GM19238 (cell line): ENCODE results near the gene MACROH2A2.

Experiments used
- DNase-seq: peaks from one replicate; pipeline ENCODE4 v3.0.0; 2011; ENCODE audit warnings: low spot score; ENCODE audit not compliant: insufficient read length

The MACROH2A2 gene

DNA sequence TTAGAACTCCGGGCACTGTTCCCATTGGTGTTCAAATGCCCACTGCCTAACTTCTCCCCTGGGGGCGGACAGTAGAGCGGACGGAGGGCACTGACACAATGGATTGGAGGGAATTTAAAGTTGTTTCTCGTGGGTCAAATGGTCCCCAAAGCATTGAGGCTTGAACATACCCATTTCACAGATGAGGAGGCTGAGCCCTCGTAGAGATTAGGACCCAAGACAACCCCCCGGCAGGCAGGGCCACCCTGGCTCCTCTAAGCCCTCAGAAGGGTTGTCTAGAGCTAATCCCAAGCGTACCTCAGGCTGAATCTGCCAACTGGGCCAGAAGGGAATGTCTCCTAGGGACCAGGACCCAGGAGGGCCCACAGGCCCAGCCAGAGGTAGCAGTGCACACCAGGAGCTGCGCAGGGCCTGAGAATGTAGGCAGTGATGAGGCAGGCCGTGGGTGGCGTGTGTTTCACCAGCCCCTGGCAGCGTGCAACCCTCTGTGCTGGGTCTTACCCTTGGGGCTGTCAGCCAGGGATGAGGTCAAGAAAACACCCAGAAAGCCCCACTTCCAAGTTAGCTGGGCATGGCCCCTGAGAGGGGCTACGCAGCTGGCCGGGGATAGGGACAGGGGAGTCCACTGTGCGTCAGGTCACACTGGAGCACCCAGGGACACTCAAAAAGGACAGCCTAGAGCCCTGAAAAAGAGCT lies 74.2 kb downstream of the MACROH2A2 start:
- DNase-seq, result no peak

DNA sequence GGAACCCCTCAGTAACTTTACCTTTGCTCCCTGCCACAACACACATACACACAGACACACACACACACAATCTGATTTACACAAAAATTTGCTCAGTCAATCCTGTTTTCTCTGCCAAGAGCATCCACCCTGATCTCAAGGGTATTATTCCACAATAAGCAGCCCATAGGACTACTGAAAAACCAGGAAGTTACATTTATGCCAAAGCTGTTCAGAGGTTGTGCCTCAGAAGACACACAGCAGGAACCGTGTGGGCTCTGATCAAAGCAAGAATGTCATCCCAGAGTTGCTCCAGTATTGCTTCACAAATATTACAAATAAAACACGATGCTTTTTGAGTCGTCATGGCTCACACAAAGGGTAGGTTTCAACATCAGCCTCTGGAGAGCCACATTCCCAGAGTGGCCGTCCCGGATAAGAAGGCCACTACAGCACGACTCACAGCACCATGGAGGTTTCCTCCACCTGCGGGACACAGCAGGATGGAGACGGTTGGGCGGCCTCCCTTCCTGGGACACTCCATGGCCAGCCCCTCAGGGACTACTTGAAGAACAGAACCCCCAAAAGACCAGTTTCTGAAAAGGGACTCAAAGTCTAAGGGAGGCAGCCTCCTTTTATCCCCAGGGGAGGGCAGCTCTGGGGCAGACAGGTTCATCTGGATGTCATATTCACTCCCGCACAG lies 78.4 kb downstream of the MACROH2A2 start:
- DNase-seq, result no peak

DNA sequence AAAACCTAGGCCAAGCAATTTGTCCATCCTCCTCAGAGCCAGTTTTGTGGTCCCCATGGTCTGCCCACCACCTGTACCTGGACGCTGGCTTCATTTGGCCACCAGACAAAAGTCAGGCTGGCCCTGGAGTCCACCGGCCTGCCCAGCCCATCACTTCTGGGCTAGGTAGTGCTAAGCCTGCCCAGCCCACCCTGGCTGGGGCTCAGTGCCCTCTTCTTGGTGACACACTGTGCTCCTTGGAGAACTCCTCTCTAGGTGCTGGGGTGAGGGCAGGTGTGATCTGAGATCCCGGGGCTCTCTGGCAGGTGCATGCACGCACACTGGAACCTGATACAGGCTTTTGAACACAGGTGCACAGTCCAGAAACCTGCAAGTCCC lies 78.9 kb downstream of the MACROH2A2 start:
- no peak for DNase-seq

DNA sequence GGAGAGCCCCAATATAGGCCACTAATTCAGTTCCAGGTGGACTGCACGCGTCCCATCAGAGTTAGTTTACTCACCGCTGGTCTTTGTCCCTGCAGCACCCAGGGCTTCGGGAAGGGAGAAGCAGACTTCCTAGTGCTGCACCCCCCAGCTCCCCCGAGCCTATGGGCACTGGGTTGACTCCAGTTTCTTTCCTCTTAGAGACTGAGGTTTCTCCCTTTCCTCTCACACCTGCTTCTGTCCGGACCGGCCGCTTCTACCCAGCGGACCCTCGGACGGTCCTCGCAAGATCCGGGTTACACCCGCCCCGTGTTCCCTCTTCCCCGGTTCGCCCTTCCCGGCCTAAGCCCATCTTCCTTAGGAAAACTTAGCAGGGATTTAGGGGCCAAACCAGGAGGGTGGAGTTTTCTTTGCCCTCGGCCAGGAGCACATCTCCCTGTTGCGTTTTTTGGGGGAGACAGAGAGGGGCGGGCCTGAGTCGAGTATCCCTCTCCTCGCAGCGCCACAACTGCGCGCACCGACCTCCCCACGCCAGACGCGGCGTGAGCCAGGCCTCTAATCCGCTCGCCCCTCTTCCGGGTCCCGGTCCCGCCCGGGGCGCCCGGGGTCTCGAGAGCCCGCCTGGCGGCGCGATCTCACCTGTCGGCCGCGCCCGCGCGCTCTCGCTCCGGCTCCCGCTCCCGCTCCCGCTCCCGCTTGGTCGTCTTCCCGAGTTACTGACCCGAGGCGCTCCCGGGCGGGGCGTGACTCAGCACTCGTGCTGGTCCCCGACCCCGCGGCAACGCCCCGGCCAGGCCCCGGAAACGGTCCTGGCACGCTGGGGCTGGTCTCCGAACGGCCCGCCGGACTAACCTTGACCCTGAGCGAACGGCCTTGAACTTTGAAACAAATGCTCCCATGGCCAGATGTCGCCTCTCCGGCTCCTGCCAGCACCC lies 79.7 kb downstream of the MACROH2A2 start, which contains the start of gene AIFM2:
Gene AIFM2, minus strand, starts transcription at position 728 of the 932 bp plus-strand sequence. CDS start 8,741 bp downstream, outside the sequence.
- DNase-seq, result peak; percentile 84

DNA sequence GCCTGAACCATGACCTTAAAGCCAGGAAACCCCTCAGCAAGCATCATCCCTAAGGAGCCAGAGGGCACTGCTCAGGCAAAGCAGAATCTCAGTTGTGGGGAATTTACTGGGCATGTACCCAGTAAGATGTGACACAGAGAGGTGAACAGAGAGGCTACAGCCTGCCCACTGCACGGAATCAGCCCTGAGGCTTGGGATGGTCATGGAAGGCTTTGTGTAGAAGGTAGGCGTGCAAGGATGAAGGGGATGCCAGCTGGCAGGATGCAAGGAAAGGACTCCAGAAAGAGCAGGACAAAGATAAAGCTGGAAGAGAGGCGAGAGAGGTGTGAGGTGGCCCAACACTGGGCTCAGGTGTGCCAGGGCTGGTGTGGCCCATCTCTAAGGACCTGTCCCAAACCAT lies 82.4 kb downstream of the MACROH2A2 start:
- no peak for DNase-seq

DNA sequence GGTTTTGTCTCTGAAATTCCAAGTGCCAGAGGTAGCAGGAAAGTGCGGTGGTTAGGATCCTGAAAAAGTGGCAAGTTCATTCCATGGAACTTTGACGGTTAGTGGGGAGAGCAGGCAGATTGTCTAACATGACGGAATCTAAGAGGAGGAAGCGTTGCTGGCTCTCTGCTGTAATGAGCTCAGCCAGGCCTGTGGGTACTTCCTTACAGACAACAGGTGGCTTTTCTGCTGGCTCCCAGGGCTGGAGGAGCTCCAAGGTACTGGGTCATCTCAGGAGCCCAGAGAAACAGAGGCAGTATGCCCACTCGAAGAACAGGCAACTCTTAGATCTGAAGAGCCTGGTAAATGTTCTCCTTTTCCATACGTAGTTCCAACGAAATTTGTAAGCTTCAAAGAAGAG lies 83.0 kb downstream of the MACROH2A2 start:
- DNase-seq, result no peak

DNA sequence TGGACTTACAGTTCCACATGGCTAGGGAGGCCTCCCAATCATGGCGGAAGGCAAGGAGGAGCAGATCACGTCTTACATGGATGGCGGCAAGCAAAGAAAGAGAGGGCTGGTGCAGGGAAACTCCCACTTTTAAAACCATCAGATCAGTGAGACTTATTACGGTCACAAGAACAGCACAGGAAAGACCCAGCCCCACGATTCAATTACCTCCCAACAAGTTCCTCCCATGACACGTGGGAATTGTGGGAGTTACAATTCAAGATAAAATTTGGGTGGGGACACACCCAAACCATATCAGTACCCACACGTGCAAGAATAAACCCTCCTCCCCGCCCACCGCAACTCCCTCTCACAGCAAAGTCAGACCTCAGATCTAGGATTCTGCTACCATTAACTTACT lies 84.5 kb downstream of the MACROH2A2 start:
- no peak for DNase-seq

DNA sequence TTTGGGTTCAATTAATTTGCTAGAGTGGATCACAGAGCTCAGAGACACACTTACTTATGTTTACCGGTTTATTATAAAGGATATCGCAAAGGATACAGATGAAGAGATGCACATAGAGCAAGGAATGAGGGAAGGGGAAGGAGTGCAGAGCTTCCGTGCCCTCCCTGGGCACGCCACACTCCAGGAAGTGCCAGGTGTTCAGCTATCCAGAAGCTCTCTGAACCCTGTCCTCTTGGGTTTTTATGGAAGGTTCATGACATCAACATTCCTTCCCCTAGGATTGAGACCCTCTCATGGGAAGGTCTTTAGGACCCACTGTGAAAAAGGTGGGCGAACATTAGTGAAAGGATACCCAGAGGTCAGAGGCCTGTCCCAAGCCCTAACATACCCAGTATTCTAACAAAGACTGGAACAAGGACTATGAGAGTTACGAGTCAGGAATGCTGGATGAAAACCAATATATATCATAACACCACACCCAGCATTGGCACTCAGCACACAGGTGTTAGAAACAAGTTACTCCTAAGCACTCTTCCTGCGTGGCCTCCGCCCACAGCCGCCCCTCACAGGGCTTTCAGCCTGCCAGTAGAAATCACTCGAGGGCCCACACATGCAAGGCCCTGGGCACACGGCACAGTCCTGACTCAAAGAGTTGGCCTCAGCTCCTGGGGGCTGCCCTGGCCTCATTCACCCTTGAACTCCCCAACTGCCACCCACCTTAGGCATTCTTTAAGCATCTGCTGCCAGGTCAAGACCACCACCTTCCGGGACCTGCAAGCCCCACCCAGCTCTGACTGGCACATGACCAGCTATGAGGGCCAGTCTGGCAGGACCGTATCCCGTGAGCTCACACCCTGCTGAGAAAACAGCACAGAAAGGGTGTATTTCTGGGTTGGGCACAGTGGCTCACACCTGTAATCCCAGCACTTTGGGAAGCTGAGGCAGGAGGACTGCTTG lies 85.6 kb downstream of the MACROH2A2 start:
- no peak for DNase-seq

DNA sequence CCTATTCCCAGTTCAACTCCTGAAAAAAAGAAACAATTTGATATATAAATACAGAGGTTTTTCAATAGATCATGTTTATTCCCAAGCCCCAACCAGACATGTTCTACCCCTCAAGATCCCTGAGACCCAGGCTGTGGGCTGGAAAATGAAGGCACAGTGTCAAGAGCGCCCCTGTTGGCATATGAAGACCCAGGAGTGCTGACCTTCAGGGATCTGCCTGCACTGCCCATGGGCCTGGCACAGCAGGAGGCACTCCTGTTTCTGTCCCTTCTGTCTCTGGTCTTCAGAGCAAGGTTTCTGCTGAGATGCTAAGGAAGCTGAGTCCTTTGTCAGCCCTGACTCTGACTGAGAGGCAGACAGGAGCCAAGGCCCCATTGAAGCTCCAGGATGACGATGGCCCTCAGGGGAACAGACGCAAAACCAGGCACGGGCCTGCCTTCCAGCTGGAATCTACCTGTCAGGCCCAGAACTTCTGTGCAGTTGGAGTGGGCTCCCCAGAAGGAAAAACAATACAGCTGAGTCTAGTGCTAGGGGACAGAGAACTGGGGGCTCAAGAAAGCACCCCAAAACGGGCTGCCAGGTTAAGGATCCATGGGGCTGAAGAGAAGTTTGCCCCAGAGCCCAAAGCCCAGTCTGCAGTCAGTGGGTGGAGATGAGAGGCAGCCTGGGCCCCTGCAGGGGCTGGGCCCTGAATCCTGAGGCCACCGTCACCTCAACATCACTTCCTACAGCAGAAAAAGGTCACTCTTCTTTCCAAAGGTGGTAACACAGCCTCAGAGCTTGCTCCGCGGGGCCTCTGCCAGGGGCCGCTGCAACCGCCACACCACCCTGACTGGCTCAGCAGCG lies 86.7 kb downstream of the MACROH2A2 start:
- DNase-seq, result no peak

DNA sequence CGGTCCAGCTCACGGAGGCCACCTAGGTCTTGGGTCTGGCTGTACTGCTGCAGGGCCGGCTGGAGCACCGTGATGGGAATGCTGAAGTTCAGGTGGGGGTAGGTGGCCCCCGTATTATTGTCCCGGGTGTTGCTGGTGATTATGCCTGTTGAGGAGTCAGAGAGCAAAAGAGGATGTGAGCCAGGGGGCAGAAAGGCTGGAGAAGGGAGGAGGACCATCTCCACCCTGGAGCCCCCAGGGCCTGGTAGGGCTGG lies 87.3 kb downstream of the MACROH2A2 start:
- DNase-seq, result no peak

DNA sequence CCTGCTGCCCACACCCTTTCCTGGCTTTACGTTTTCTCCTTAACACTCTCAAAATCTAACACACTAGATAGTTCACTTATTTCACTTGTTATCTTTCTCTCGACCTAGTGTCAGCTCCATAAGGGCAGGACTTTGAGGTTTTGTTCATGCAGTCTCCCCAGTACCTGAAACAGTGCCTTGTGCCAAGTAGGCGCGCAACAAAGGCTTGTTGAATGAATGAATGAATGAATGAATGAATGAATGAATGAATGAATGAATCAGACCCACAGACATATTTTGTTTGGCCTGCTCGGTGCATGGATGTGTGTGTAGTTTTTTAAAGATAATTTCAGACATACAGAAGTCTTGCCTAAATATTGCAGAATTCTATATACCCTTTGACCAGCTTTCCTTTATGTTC lies 87.7 kb downstream of the MACROH2A2 start:
- DNase-seq, result no peak

DNA sequence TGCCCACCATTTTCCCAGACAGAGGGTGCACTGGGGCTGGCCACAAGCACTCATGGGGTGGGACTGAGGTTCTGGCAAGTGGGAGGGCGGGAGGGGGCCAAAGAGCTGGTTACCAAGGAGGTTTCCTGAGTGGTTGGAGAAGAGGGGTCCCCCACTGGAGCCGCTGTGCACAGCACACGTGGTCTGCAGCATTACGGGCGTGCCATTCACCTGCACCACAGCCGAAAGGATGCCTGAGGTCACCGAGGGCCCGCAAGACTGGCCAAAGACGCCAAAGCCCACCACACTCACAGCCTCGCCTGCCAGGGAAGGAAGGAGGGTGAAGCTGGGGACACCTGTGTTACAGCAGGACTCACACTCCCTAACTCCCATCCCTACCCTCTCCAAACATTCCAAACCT lies 89.9 kb downstream of the MACROH2A2 start:
- DNase-seq, result no peak

DNA sequence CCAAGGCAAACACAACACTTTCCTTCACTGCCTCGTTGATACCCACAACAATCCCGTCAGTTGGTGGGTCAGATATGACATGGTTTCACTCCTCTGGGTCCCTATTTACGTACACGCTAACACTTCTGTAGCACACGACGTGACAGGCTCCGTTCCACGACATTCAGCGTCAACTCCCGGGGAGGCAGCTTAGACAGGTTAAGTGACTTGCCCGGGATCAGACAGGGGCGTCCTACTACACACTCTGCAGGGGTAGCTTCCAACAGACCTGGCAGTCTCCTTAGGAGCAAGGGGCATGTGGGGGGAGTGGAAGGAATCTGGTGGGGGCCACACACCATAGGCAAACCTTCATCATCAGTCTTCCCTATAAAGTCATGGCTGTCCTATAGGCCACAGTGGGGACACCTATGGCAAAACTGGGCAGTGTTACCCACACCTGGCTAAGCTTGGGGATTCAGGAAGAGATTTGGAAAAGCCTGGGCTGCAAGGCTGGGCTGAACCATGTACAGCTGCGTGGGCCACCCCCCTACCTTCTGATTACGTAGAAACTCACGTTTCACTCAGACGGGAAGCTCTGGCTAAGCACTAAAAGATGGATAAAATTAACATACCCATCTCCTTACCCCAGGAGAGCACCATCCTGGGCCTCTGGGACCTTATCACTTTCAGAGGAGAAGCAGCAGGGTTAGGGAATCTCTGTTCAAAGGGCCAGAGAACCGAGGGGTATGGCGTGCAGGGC lies 91.9 kb downstream of the MACROH2A2 start:
- DNase-seq, result no peak

DNA sequence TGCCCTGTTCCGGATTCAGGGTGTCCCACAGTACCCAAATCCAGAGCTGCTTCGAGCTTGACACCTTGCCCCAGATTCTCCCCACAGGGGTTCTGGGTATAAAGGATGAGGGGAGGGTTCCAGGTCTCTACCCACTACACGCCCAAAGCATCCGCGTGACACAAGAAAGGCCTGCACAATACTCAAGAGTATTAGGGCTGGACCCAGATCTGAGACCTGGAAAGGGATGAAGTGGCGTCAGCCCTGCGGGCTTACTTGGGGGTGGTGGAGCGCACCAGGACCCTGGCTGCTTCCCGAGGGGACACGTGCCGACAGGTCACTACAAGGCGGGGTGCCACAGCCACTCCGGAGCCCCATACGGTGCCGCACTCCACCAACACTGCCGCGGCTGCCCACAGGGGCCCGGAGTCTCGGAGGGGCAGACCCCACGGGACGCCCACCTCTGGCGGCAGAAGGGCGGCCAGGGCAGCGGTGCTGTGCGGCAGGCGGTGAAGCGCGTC lies 92.6 kb downstream of the MACROH2A2 start:
- DNase-seq, result no peak

DNA sequence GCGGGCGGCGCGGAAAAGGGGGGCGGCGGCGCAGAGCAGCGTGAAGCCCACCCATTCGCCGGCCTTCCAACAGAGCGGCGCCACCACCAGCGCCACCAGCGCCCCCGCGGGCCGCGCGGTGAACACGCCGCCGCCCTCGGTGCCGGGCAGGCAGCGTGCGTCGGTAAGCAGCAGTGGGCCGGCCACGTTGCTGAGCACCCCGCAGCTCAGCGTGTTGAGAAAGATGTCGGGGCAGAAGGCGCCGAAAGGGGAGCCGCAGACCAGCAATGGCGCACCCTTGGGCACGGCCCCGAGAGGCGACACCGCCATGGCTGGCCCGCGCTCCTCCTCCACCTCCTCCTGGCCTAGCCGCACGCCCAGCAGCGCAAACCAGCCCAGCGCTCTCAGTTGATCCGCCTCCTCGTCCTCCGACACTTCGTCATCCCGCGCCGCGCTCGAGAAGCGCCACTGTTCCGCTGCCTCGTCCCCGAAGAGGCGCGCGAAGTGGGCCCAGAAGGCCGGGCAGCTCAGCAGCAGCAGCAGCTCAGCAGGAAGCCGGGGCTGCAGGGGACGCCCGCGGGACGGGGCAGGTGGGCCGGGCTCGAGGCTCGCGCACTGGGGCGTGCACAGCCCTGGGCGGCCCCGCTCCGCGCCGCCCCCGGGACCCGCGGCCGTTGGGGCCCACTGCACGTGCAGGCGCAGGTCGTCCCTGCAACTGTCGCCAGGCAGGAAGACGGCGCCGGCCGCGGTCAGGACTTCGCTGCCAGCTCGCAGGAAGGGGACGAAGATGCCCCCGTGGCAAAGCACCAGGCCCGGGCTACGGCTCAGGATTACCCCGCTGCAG lies 93.2 kb downstream of the MACROH2A2 start:
- DNase-seq, result peak; percentile 73

DNA sequence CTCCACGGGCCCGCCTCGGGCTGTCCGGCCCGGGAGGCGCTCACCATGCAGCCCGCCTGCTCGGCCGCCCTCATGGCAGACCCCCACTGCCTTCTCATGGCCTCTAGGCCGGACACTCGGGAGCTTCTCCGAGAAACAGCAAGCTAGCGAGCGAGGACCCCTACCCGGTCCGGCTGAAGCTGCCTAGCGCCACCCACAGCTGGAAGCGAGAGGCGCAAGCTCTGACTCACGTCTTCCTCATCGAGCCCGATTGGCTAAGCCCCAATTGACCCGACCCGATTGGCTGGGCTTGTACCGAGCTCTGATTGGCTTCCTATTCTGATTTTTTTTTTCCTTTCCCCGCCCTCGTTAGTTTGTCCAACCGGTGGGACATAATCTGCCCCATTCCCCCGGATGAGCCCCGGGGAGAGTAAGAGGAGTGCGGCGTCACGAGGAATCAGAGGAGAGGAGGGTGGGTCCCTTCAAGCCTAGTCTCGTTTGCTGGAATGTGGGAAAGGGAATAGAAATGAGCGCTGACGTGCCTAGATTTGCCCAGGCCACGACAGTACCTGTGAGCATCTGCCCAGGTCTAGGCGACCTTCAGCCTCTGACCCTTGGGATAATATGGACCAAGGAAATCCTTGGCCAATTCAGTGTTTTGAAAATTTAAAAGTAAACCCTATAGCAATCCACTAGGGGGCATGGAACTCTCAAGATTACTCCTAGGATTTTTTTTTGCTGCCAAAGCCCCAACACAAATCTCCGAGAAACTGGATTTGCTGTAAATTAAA lies 94.0 kb downstream of the MACROH2A2 start, which contains the start of gene TYSND1:
Gene TYSND1, minus strand, starts transcription at position 212 of the 770 bp plus-strand sequence. Its CDS starts 114 bp downstream, at position 98.
- peak; percentile 99 for DNase-seq

DNA sequence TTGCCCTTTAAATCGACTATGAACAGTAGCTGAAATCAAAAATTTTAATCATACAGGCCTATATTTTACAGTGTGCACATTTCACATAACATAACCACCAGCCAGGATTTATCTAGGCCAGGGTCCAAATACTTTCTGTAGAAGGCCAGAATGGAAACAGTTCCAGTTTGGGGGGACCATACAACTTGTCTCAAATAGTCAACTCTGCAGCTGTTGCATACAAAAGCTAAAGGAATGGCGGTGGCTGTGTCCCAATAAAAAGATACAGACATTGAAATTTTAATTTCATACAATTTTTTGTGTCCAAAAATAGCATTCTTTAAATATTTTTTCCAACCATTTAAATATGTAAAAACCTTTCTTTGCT lies 94.6 kb downstream of the MACROH2A2 start:
- no peak for DNase-seq

DNA sequence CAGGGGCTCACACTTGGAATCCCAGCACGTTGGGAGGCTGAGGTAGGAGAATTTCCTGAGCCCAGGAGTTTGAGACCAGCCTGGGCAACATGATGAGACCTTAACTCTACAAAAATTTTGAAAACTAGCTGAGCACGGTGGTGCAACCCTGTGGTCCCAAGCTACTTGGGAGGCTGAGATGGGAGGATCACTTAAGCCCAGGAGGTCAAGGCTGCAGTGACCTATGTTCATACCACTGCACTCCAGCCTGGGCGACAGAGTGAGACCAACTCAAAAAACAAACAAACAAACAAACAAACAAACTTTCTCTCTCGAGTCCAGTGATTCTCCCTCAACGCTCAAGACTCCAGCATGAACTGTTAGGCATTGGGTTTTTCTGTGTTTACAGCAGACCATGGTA lies 95.9 kb downstream of the MACROH2A2 start:
- DNase-seq, result no peak
